Peyer's patch (tissue), 4 donors: Measurements from ENCODE around the gene MPL. TPM values are rescaled to one million over a fixed set of nuclear protein-coding genes. Genes with fewer than 3 reads are reported as not detected.

Experiments
- DNase-seq, 3 donors: peaks; one replicate each; pipeline ENCODE4 v3.0.0-alpha.2; 2017 to 2019
- H3K27ac ChIP-seq, 4 donors: fragments of 200-600 bp; sonication (generic); one replicate each; pipeline ENCODE4 v1.5.1; 2016 to 2019
- H3K27me3 ChIP-seq, 2 donors: fragments of 200-600 bp; sonication (generic); one replicate each; pipeline ENCODE4 v1.5.1; 2019
- H3K36me3 ChIP-seq, 3 donors: fragments of 200-600 bp; sonication (generic); one replicate each; pipeline ENCODE4 v1.5.1; 2016 to 2019
- H3K4me1 ChIP-seq, 4 donors: fragments of 200-600 bp; sonication (generic); one replicate each; pipeline ENCODE4 v1.5.1; 2016 to 2019
- H3K4me3 ChIP-seq, 4 donors: fragments of 200-600 bp; sonication (generic); 1 replicate in 3 of 4; 2 replicates in 1 of 4; pipeline ENCODE4 v1.5.1; 2016 to 2019; ENCODE audit warnings: mild to moderate bottlenecking in 1 of 4
- H3K9me3 ChIP-seq, 4 donors: fragments of 200-600 bp; sonication (generic); one replicate each; pipeline ENCODE4 v1.5.1; 2016 to 2019; ENCODE audit warnings: mild to moderate bottlenecking in 1 of 4
- POLR2A ChIP-seq, 2 donors: fragments of 450-650 bp; IDR thresholded peaks; one replicate each; pipeline ENCODE4 v1.5.1; 2017; ENCODE audit warnings: antibody characterized with exemption in 2 of 2, mild to moderate bottlenecking in 2 of 2, moderate library complexity in 2 of 2
- total RNA-seq, 4 donors: library from RNA; depleted of rRNA; stranded (reverse); fragments of >200 nt; gene quantifications; one replicate each; pipeline ENCODE4 v1.1.0, GENCODE V29; 2016
- TF ChIP-seq, protein P1 (sequence below), 6 experiments: fragments of 450-650 bp in 4 of 6; fragments of 200-600 bp in 2 of 6; sonication (generic) in 1 of 6; IDR thresholded peaks; one replicate each; pipeline ENCODE4 v1.5.1; 2017 to 2019; ENCODE audit warnings: antibody characterized with exemption in 6 of 6, mild to moderate bottlenecking in 3 of 6, moderate library complexity in 1 of 6

MPL gene
- total RNA-seq, 4 donors from 2014 or later = not detected

DNA sequence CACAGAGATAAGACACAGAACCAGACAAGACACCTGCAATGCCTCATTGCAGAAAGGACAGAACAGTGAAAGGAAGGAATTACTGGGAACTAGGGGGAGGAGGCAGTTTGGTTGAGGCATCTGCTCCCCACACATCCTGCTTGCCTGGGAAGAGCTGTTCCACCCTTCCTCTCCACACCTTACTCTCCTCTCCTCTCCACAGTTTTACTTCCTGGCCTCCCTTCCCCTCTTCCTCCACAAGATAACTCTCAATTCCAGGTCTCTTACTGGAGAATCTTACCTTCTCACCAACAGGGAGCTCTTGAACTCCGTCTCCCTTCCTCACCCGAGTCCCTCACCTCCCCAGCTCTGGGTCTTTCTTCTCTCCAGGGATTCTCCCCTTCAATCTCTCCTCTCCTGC lies 28.1 kb downstream of the MPL start:
- peaks cover 4 to 38% (median 15%) of the 10 kb centered on the region in 4 donors for H3K4me1 ChIP-seq
- peak overlapping the region in 3 of 4 donors; percentile 98 to 99 (median 98) for H3K27ac ChIP-seq
- peak overlapping the region in 2 of 4 donors; percentile 80 to 97 for H3K4me3 ChIP-seq
- DNase-seq = no peak
- peaks cover 0 to 47% (median 0%) of the 10 kb centered on the region in 3 donors for H3K36me3 ChIP-seq
- no peaks in the 10 kb centered on the region for H3K9me3 ChIP-seq
- no peaks in the 10 kb centered on the region for H3K27me3 ChIP-seq
- TF ChIP-seq, protein P1, sequence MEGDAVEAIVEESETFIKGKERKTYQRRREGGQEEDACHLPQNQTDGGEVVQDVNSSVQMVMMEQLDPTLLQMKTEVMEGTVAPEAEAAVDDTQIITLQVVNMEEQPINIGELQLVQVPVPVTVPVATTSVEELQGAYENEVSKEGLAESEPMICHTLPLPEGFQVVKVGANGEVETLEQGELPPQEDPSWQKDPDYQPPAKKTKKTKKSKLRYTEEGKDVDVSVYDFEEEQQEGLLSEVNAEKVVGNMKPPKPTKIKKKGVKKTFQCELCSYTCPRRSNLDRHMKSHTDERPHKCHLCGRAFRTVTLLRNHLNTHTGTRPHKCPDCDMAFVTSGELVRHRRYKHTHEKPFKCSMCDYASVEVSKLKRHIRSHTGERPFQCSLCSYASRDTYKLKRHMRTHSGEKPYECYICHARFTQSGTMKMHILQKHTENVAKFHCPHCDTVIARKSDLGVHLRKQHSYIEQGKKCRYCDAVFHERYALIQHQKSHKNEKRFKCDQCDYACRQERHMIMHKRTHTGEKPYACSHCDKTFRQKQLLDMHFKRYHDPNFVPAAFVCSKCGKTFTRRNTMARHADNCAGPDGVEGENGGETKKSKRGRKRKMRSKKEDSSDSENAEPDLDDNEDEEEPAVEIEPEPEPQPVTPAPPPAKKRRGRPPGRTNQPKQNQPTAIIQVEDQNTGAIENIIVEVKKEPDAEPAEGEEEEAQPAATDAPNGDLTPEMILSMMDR (IDR thresholded peaks at IDR 0.05) = no peak
- TF ChIP-seq POLR2A (IDR thresholded peaks at IDR 0.05) = no peak

DNA sequence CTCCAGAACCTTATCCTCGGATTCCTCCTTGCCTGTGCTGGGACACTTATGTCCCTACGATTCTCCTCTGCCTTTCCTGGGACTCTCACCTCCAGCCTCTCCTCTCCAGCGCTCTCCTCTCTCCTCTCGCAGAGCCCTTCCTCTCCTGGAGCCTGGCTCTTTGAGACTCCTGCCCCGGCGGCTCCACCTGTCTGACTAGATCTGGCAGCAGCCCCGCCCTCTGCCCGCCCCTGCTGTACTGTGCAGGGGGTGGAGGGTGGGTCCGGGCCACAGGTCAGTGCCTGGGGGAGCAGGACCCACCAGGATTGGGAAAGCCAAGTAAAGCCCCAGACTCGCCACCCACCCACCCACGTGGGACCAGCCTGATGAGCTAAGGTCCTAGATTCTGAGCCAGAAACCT lies 28.6 kb downstream of the MPL start:
- Histone ChIP-seq H3K27ac (peak overlapping the region; percentile 98 to 99 (median 98)), H3K4me1 (peaks cover 4 to 36% (median 15%) of the 10 kb centered on the region in 4 donors), H3K36me3 (peaks cover 0 to 42% (median 0%) of the 10 kb centered on the region in 3 donors), H3K9me3 (no peaks in the 10 kb centered on the region), H3K4me3 (peak overlapping the region in 3 of 4 donors; percentile 80 to 97 (median 97)), H3K27me3 (no peaks in the 10 kb centered on the region)
- DNase-seq = peak; percentile 26 to 88 (median 87)
- TF ChIP-seq, protein P1 (IDR thresholded peaks at IDR 0.05) = no peak
- peak; percentile 68 to 91 for TF ChIP-seq POLR2A (IDR thresholded peaks at IDR 0.05)

DNA sequence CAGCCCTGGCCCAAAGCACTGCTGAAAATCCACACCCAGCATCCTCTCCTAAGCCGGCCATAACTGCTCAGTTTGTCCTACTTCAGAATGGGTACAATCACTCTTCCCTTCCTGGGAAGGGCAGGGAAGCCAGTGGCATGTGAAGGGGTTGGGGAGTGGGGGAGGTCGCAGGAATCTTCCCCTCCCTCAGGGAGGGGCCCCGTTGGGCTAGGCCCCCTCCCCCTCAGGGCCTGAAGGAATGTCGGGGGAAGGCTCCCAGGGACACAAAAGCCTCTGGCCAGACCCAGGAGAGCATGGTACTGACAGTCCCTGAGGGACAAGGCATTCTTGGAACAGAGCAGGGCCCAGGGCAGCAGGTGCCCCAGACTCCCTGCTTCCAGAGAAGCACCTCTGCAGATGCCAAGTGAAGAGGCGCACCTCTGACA lies 29.0 kb downstream of the MPL start:
- Histone ChIP-seq H3K27ac (peak overlapping the region; percentile 98 to 99 (median 98)), H3K4me1 (peaks cover 4 to 36% (median 15%) of the 10 kb centered on the region in 4 donors), H3K9me3 (no peaks in the 10 kb centered on the region), H3K27me3 (no peaks in the 10 kb centered on the region), H3K36me3 (peaks cover 0 to 38% (median 0%) of the 10 kb centered on the region in 3 donors), H3K4me3 (peak overlapping the region; percentile 80 to 98 (median 97))
- no peak for TF ChIP-seq POLR2A (IDR thresholded peaks at IDR 0.05)
- TF ChIP-seq, protein P1 (IDR thresholded peaks at IDR 0.05) = no peak
- no peak for DNase-seq

DNA sequence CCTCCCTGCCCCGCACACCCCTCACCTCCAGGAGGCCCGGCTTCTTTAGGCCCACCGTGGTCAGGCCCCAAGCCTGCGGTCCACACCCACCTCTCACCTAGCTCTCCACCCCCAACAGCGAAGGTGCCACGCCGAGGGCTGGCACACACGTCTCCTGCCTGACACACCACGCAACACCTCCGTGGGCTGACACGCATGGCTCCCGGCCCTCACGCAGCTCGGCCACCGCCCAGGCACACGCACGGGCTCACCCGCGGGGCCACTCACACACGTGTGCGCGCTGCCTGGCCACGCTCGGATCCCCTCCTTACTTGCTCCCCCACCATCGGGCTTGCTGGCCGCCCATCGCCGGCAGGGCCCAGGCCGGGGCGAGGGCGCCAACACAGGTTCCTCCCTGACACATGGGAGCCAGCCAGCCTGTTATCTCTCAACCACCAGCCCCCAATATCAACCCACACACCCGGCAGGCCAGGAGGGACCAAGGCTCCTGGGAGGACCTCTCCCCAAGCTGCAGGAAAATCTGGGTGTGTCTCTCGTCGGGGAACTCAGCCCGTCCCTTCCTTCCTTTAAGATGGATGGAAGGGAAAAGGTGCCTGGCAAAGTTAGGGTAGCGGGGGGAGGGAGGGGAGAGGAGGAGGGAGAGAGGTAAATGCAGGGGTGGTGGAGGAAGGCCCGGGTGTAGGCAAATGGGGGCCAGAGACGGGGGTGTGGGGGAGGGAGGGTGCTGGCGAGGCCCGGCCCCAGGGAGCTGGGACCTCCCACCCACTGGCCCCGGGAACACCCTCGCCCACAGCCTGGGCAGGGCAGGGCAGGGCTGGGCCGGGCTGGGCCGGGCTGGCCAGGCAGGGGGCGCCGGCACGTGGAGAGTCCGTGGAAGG lies 29.6 kb downstream of the MPL start:
- Histone ChIP-seq H3K4me1 (peaks cover 4 to 36% (median 15%) of the 10 kb centered on the region in 4 donors), H3K27me3 (no peaks in the 10 kb centered on the region), H3K9me3 (no peaks in the 10 kb centered on the region), H3K27ac (peak overlapping the region; percentile 98 to 99 (median 98)), H3K4me3 (peak overlapping the region; percentile 80 to 98 (median 97)), H3K36me3 (peaks cover 0 to 32% (median 0%) of the 10 kb centered on the region in 3 donors)
- peak; percentile 29 to 70 (median 57) for DNase-seq
- TF ChIP-seq, protein P1 (IDR thresholded peaks at IDR 0.05) = peak in 1 of 6 experiments; percentile 12
- TF ChIP-seq POLR2A (IDR thresholded peaks at IDR 0.05) = no peak

DNA sequence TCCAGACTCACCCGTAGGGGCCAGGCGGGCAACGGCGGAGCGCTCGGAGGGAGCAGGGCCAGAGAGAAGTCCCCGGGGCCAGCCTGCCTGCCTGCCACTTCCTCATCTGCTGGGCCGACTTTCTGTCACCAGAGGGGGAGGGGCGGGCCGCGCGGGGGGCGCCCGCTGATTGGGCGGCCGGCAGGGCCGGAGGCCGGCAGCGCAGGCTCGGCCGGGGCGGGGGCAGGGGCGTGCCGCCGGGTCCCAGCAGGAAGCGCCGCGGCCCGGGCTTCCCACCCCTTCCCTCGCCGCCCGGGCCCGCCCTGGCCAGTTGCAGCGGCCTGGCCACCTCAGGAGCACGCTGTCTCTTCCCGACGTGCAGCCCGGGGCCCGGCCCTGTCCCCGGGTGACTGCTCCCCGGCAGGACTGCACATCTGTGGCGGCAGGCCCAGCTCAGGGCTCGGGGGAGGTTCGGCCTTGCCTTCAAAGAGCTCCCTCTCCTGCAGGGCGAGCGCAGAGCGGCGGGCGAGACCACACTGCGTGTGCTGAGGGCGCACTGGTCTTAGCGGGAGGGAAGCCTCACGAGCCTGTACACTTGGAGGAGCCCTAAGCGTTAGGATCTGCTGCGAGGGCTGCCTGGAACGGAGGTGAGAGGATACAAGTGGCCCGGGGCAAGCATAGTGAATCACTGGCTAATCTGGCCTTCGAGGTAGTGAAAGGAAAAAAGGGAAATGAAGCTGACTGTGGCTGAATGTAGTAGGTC lies 30.5 kb downstream of the MPL start, which contains the start of gene ELOVL1:
Gene ELOVL1 (minus strand): TSS at position 108 of the 742 bp plus-strand sequence. CDS start 2,402 bp downstream, outside the sequence.
- peak; percentile 93 to 96 (median 96) for DNase-seq
- peak; percentile 83 to 85 for TF ChIP-seq POLR2A (IDR thresholded peaks at IDR 0.05)
- TF ChIP-seq, protein P1 (IDR thresholded peaks at IDR 0.05) = peak in 3 of 6 experiments; percentile 3 to 38 (median 21)
- peak within 1 kb of the TSS; percentile 80 to 98 (median 97) for H3K4me3 ChIP-seq
- H3K27ac ChIP-seq = peak within 1 kb of the TSS; percentile 98 to 99 (median 98)
- H3K36me3 ChIP-seq = peaks cover 0 to 23% (median 0%) of the 10 kb centered on the region in 3 donors
- no peaks in the 10 kb centered on the region for H3K9me3 ChIP-seq
- no peaks in the 10 kb centered on the region for H3K27me3 ChIP-seq
- H3K4me1 ChIP-seq = peaks cover 4 to 34% (median 15%) of the 10 kb centered on the region in 4 donors
